ENCODE measurements around the gene COL21A1.

Gene COL21A1

GRCh38 chr6:56079751-56080540 is 167.4 kb downstream of the COL21A1 start:
- H3K4me3 ChIP-seq (ENCODE audit: low read depth, low read length): no peak overlapping the region
- peak; percentile 54 for DNase-seq (ENCODE audit: low read depth)
- in situ Hi-C loops (cut with HindIII; ENCODE audit: low sequenced_read_pairs): no loop called here
- TF ChIP-seq CTCF (IDR thresholded peaks at IDR 0.05; ENCODE audit: low read depth, low read length, missing control alignments): no peak

- no peak for DNase-seq (ENCODE audit: low read depth)
- no peak overlapping the region for H3K4me3 ChIP-seq (ENCODE audit: low read depth, low read length)
- in situ Hi-C loops (cut with HindIII; ENCODE audit: low sequenced_read_pairs): no loop called here
- no peak for TF ChIP-seq CTCF (IDR thresholded peaks at IDR 0.05; ENCODE audit: low read depth, low read length, missing control alignments)
Observed at GRCh38 chr6:56076033-56076432, 171.3 kb downstream of the COL21A1 start.

GRCh38 chr6:56073761-56074160 is 173.6 kb downstream of the COL21A1 start:
- in situ Hi-C loops (cut with HindIII; ENCODE audit: low sequenced_read_pairs): no loop called here
- no peak for DNase-seq (ENCODE audit: low read depth)
- H3K4me3 ChIP-seq (ENCODE audit: low read depth, low read length): no peak overlapping the region
- TF ChIP-seq CTCF (IDR thresholded peaks at IDR 0.05; ENCODE audit: low read depth, low read length, missing control alignments): no peak

GRCh38 chr6:56073315-56073714 is 174.1 kb downstream of the COL21A1 start:
- no peak for DNase-seq (ENCODE audit: low read depth)
- TF ChIP-seq CTCF (IDR thresholded peaks at IDR 0.05; ENCODE audit: low read depth, low read length, missing control alignments): no peak
- in situ Hi-C loops (cut with HindIII; ENCODE audit: low sequenced_read_pairs): no loop called here
- H3K4me3 ChIP-seq (ENCODE audit: low read depth, low read length): no peak overlapping the region

GRCh38 chr6:56072856-56073255 is 174.5 kb downstream of the COL21A1 start:
- TF ChIP-seq CTCF (IDR thresholded peaks at IDR 0.05; ENCODE audit: low read depth, low read length, missing control alignments): no peak
- no peak overlapping the region for H3K4me3 ChIP-seq (ENCODE audit: low read depth, low read length)
- in situ Hi-C loops (cut with HindIII; ENCODE audit: low sequenced_read_pairs): no loop called here
- DNase-seq (ENCODE audit: low read depth): no peak

- TF ChIP-seq CTCF (IDR thresholded peaks at IDR 0.05; ENCODE audit: low read depth, low read length, missing control alignments): no peak
- in situ Hi-C loops (cut with HindIII; ENCODE audit: low sequenced_read_pairs): no loop called here
- H3K4me3 ChIP-seq (ENCODE audit: low read depth, low read length): no peak overlapping the region
- DNase-seq (ENCODE audit: low read depth): no peak
Observed at GRCh38 chr6:56065408-56065807, 182.0 kb downstream of the COL21A1 start.

All from astrocyte of the cerebellum (primary cell).